B cell (primary cell): ENCODE results near the gene GCNA. TPM values are rescaled to one million over a fixed set of nuclear protein-coding genes. Genes with fewer than 3 reads are reported as not detected.

Experiments
- ATAC-seq: fragments of 200-7000 bp; cut with Tn5 transposase; one replicate; pipeline ENCODE4 v1.10.0; 2021; ENCODE audit warnings: low read depth, mild to moderate bottlenecking, moderate number of reproducible peaks, moderate library complexity
- CTCF ChIA-PET: fragments of 350-600 bp; sonication (Branson Sonifier 250); formaldehyde crosslinking; loops from one replicate; lab custom pipeline; 2021; ENCODE audit warnings: antibody characterized with exemption, inconsistent platforms; lab: Charles Lee
- POLR2A ChIA-PET: fragments of 350-600 bp; sonication (Branson Sonifier 250); formaldehyde crosslinking; loops from one replicate; lab custom pipeline; 2021; ENCODE audit warnings: antibody characterized with exemption; lab: Charles Lee
- DNase-seq: peaks from one replicate; pipeline ENCODE4 v3.0.0; 2013
- H2AFZ ChIP-seq: 2 replicates; pipeline ENCODE4 v1.6.1; 2012; ENCODE audit warnings: mild to moderate bottlenecking, low read depth, low read length; ENCODE audit not compliant: insufficient read depth, poor library complexity, severe bottlenecking
- H3K27ac ChIP-seq, 2 donors: 1 replicate in 1 of 2; 2 replicates in 1 of 2; pipeline ENCODE4 v1.5.1; 2012 to 2013; ENCODE audit warnings: low read length in 2 of 2, mild to moderate bottlenecking in 2 of 2, moderate library complexity in 1 of 2
- H3K27me3 ChIP-seq, 4 experiments: fragments of 200-600 bp in 1 of 4; sonication (generic) in 1 of 4; replicated peaks in 1 of 4; 1 replicate in 2 of 4; 2 replicates in 2 of 4; pipeline versions ENCODE4 v1.6.1 to v1.7.0; 2013 to 2016; ENCODE audit warnings: low read length in 3 of 4, mild to moderate bottlenecking in 2 of 4, mixed read lengths in 1 of 4, moderate library complexity in 1 of 4; ENCODE audit not compliant: insufficient read depth in 4 of 4, control insufficient read depth in 3 of 4; ENCODE audit errors: control extremely low read depth in 1 of 4
- H3K36me3 ChIP-seq, 2 experiments: replicated peaks in 1 of 2; 1 replicate in 1 of 2; 2 replicates in 1 of 2; pipeline versions ENCODE4 v1.6.1 to v1.7.1; 2013; ENCODE audit warnings: low read length in 1 of 2; ENCODE audit not compliant: insufficient read depth in 2 of 2, control insufficient read depth in 1 of 2; ENCODE audit errors: control extremely low read depth in 1 of 2, extremely low read depth in 1 of 2
- H3K4me1 ChIP-seq, 2 donors: fragments of 200-600 bp in 1 of 2; sonication (generic) in 1 of 2; 1 replicate in 1 of 2; 2 replicates in 1 of 2; pipeline versions ENCODE4 v1.5.1 to v1.6.1; 2013 to 2017; ENCODE audit warnings: low read length in 2 of 2; ENCODE audit not compliant: control insufficient read depth in 2 of 2, insufficient read depth in 2 of 2
- H3K4me2 ChIP-seq: replicated peaks from 2 replicates; pipeline ENCODE3; 2012; ENCODE audit warnings: mild to moderate bottlenecking, low read depth, low read length; ENCODE audit not compliant: poor library complexity, severe bottlenecking
- H3K4me3 ChIP-seq, 5 experiments: fragments of 200-600 bp in 1 of 5; sonication (generic) in 1 of 5; 1 replicate in 3 of 5; 2 replicates in 2 of 5; pipeline versions ENCODE4 v1.5.1 to v1.7.0; 2011 to 2016; ENCODE audit warnings: low read length in 4 of 5, mild to moderate bottlenecking in 4 of 5, low read depth in 2 of 5, control low read depth in 1 of 5, moderate library complexity in 1 of 5; ENCODE audit not compliant: insufficient read depth in 1 of 5; ENCODE audit errors: control extremely low read depth in 1 of 5, extremely low read depth in 1 of 5
- H3K79me2 ChIP-seq: fragments of 200-600 bp; sonication (generic); one replicate; pipeline ENCODE4 v1.6.0; 2016; ENCODE audit warnings: low read length; ENCODE audit not compliant: control insufficient read depth, insufficient read depth
- H3K9ac ChIP-seq: fragments of 200-600 bp; sonication (generic); 2 replicates; pipeline ENCODE4 v1.6.1; 2017; ENCODE audit warnings: mild to moderate bottlenecking, low read length, moderate library complexity
- H3K9me3 ChIP-seq, 3 donors: one replicate each; pipeline versions ENCODE4 v1.6.1 to v1.7.1; 2013; ENCODE audit warnings: low read length in 2 of 3; ENCODE audit not compliant: control insufficient read depth in 2 of 3, insufficient read depth in 1 of 3; ENCODE audit errors: control extremely low read depth in 1 of 3
- H4K20me1 ChIP-seq: 2 replicates; pipeline ENCODE4 v1.6.0; 2012; ENCODE audit warnings: mild to moderate bottlenecking, low read length; ENCODE audit not compliant: insufficient read depth, control insufficient read depth, poor library complexity, severe bottlenecking
- H3K27ac Mint-ChIP-seq: one replicate; pipeline ENCODE4 v1.8.0; 2021; ENCODE audit warnings: mixed read lengths
- H3K27me3 Mint-ChIP-seq: one replicate; pipeline ENCODE4 v1.8.0; 2021; ENCODE audit warnings: mixed read lengths
- H3K4me1 Mint-ChIP-seq: one replicate; pipeline ENCODE4 v1.8.0; 2021; ENCODE audit warnings: mixed read lengths
- H3K4me3 Mint-ChIP-seq: one replicate; pipeline ENCODE4 v1.8.0; 2021; ENCODE audit warnings: mixed read lengths
- H3K9me3 Mint-ChIP-seq: one replicate; pipeline ENCODE4 v1.8.0; 2022; ENCODE audit warnings: mixed read lengths; ENCODE audit not compliant: insufficient read depth
- EZH2 ChIP-seq: IDR thresholded peaks from 2 replicates; pipeline ENCODE4 v1.6.1; 2012; ENCODE audit warnings: borderline replicate concordance, low read depth, mild to moderate bottlenecking, moderate library complexity, low read length; ENCODE audit not compliant: insufficient read depth, poor library complexity, severe bottlenecking
- WGBS: methylation state at CpG from one replicate; pipeline ENCODE4 v1.1.5; 2013; ENCODE audit warnings: missing lambda C conversion rate; ENCODE audit not compliant: insufficient coverage; 5-methylcytosine and 5-hydroxymethylcytosine counted together
- intact Hi-C: fragments of 100-400 bp; cut with micrococcal nuclease; formaldehyde crosslinking; loops from one replicate; pipeline ENCODE4 v1.10.0; 2022
- polyA plus RNA-seq: library from polyadenylated mRNA; depleted of rRNA; stranded (reverse); fragments of >200 nt; gene quantifications from 2 replicates; pipeline ENCODE4 v1.2.3, GENCODE V29; 2012
- total RNA-seq, 2 donors: library from RNA; stranded (reverse); fragments of 120-200 nt in 1 of 2; gene quantifications; 1 replicate in 1 of 2; 2 replicates in 1 of 2; pipeline versions ENCODE4 v1.2.3 to v1.2.4, GENCODE V29; 2013 to 2022
- TF ChIP-seq, protein P1 (sequence below): fragments of 200-600 bp; IDR thresholded peaks from one replicate; pipeline ENCODE4 v1.8.0; 2022; ENCODE audit warnings: antibody characterized with exemption, mild to moderate bottlenecking

Gene GCNA
- total and polyA plus RNA-seq, 2 donors (not counting 1 experiment from before 2014, with no cell fraction given) = 4.7 to 6.2 TPM

DNA sequence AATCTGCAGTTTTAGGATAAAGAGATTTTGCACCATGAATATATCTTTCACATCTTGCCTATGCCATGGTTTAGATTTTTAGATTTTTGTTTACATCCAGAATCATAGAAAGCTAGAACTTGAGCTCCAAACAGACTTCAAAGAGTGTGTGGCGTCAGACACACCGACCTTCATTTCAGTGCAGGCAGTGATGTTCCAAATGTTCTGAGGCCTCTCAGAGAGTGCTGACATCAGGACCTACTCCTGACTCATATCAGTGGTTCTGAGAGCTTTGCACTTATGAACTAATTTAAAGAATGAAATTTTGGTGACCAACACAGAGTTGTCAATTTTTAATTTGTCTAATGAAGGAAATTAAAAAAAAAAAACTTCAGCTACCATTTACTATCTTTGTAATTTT lies 21.7 kb downstream of the GCNA start:
- no peaks in the 10 kb centered on the region for H3K27me3 ChIP-seq
- Mint-ChIP-seq H3K9me3 (no peaks in the 10 kb centered on the region), H3K27me3 (no peaks in the 10 kb centered on the region), H3K4me3 (no peak overlapping the region), H3K4me1 (no peaks in the 10 kb centered on the region), H3K27ac (no peak overlapping the region)
- no peaks in the 10 kb centered on the region for H3K4me1 ChIP-seq
- intact Hi-C loops = no loop called here
- no peak overlapping the region for H3K9ac ChIP-seq
- DNase-seq (no peak), ATAC-seq (no peak)
- peaks cover 0 to 42% of the 10 kb centered on the region in 2 experiments for H3K36me3 ChIP-seq
- ChIA-PET POLR2A (interaction anchor here (0.6 kb wide), 1 partner anchor 234 kb away, joined by 3 read pairs; the partner anchor contains the start of gene TAF1), CTCF (no interaction called here)
- H3K4me2 ChIP-seq = no peak overlapping the region
- no peak overlapping the region for H3K4me3 ChIP-seq
- H3K27ac ChIP-seq = no peak overlapping the region
- no CpG with 5 or more reads among the region's 2 CpGs for WGBS
- TF ChIP-seq, protein P1, sequence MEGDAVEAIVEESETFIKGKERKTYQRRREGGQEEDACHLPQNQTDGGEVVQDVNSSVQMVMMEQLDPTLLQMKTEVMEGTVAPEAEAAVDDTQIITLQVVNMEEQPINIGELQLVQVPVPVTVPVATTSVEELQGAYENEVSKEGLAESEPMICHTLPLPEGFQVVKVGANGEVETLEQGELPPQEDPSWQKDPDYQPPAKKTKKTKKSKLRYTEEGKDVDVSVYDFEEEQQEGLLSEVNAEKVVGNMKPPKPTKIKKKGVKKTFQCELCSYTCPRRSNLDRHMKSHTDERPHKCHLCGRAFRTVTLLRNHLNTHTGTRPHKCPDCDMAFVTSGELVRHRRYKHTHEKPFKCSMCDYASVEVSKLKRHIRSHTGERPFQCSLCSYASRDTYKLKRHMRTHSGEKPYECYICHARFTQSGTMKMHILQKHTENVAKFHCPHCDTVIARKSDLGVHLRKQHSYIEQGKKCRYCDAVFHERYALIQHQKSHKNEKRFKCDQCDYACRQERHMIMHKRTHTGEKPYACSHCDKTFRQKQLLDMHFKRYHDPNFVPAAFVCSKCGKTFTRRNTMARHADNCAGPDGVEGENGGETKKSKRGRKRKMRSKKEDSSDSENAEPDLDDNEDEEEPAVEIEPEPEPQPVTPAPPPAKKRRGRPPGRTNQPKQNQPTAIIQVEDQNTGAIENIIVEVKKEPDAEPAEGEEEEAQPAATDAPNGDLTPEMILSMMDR = no peak
- no peak for TF ChIP-seq EZH2
- H4K20me1 ChIP-seq = no peaks in the 10 kb centered on the region
- H2AFZ ChIP-seq = no peak overlapping the region
- H3K79me2 ChIP-seq = no peaks in the 10 kb centered on the region
- H3K9me3 ChIP-seq = no peaks in the 10 kb centered on the region

DNA sequence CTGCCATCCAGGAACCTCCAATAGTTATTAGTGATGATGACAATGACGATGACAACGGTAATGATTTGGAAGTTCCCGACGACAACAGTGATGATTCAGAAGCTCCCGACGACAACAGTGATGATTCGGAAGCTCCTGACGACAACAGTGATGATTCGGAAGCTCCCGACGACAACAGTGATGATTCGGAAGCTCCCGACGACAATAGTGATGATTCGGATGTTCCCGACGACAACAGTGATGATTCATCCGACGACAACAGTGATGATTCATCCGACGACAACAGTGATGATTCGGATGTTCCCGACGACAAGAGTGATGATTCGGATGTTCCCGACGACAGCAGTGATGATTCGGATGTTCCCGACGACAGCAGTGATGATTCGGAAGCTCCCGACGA lies 25.4 kb downstream of the GCNA start:
- POLR2A ChIA-PET = no interaction called here
- H3K79me2 ChIP-seq = no peaks in the 10 kb centered on the region
- H3K27me3 Mint-ChIP-seq = no peaks in the 10 kb centered on the region
- no peak overlapping the region for H3K4me2 ChIP-seq
- CTCF ChIA-PET = no interaction called here
- no peak overlapping the region for H3K4me3 Mint-ChIP-seq
- DNase-seq (no peak), ATAC-seq (no peak)
- H3K4me1 Mint-ChIP-seq = peaks cover 15% of the 10 kb centered on the region
- intact Hi-C loops = no loop called here
- no peak overlapping the region for H3K27ac ChIP-seq
- H4K20me1 ChIP-seq = no peaks in the 10 kb centered on the region
- no peak overlapping the region for H2AFZ ChIP-seq
- H3K9me3 Mint-ChIP-seq = no peaks in the 10 kb centered on the region
- TF ChIP-seq, protein P1 = no peak
- TF ChIP-seq EZH2 = no peak
- no peaks in the 10 kb centered on the region for H3K27me3 ChIP-seq
- H3K36me3 ChIP-seq = peaks cover 0 to 40% of the 10 kb centered on the region in 2 experiments
- peaks cover 8 to 13% of the 10 kb centered on the region in 2 donors for H3K4me1 ChIP-seq
- no peak overlapping the region for H3K9ac ChIP-seq
- H3K9me3 ChIP-seq = no peaks in the 10 kb centered on the region
- H3K4me3 ChIP-seq = no peak overlapping the region
- H3K27ac Mint-ChIP-seq = no peak overlapping the region
- WGBS = 98% methylated on average over 17 of the region's 33 CpGs
